ENCODE data around the gene LRRN4CL. TPM values are rescaled to one million over a fixed set of nuclear protein-coding genes. Genes with fewer than 3 reads are reported as not detected.
"Not testable (repeated sequence)": the region's sequence is repeated elsewhere in the genome, so short reads cannot be mapped to it uniquely, and the experiment has no call there.

The LRRN4CL gene
- total RNA-seq, result 1 to 10 TPM in 8 of 9 donors, under 1 TPM in 1; 0.63 to 8.6 (median 2.7) TPM
- polyA plus RNA-seq, result 1 to 10 TPM; 1.3 to 1.9 TPM
- long read RNA-seq, donor 1, result 0 reads
- long read RNA-seq, donor 2, partial matches to known transcripts, result 0 of 2 reads
- long read RNA-seq, donor 2, other reads (novel, unspliced or antisense), result 0 of 2 reads
- long read RNA-seq, donor 3, partial matches to known transcripts, result 0 of 1 reads
- long read RNA-seq, donor 3, other reads (novel, unspliced or antisense), result 0 of 1 reads

GRCh38 chr11:62689421-62690183 is at the start of gene LRRN4CL:
Gene LRRN4CL (minus strand): TSS chr11:62689530. CDS start chr11:62688508, 1,022 bp downstream.
- Histone ChIP-seq H3K36me3 (peaks cover 0 to 45% (median 37%) of the 10 kb centered on the region in 9 donors), H3K4me3 (peak within 1 kb of the TSS in 9 of 12 donors; percentile 34 to 55 (median 42)), H3K27me3 (peaks cover 0 to 7% (median 0%) of the 10 kb centered on the region in 9 donors), H3K4me1 (peaks cover 0 to 30% (median 13%) of the 10 kb centered on the region in 12 donors), H3K27ac (peak within 1 kb of the TSS; percentile 15 to 76 (median 66)), H3K9me3 (no peaks in the 10 kb centered on the region)
- no peak for TF ChIP-seq CTCF (IDR thresholded peaks at IDR 0.05)
- peak in 1 of 2 donors; percentile 38 for TF ChIP-seq POLR2A (IDR thresholded peaks at IDR 0.05)
- DNase-seq (peak; percentile 72 to 88 (median 78)), ATAC-seq (peak; percentile 62 to 88 (median 86))
- 36 to 54% (median 52%) methylated on average over 11 of the region's 11 CpGs for WGBS, 4 donors
- intact Hi-C loops (cut with DNase I), result loop anchor here (5.0 to 10.0 kb wide), 4 partner anchors 95 to 297 kb away; partner anchors contain the start of gene TUT1 (in 1 of the 10)

GRCh38 chr11:62737196-62737595 is 47.9 kb upstream of the LRRN4CL start:
- Histone ChIP-seq H3K27me3 (no peaks in the 10 kb centered on the region), H3K27ac (no peak overlapping the region), H3K9me3 (no peaks in the 10 kb centered on the region), H3K4me1 (peaks cover 0 to 11% (median 0%) of the 10 kb centered on the region in 12 donors), H3K4me3 (no peak overlapping the region), H3K36me3 (peaks cover 0 to 97% (median 91%) of the 10 kb centered on the region in 9 donors)
- no peak for DNase-seq
- ATAC-seq, result no peak
- intact Hi-C loops (cut with DNase I), result no loop called here
- no peak for TF ChIP-seq POLR2A (IDR thresholded peaks at IDR 0.05)
- TF ChIP-seq CTCF (IDR thresholded peaks at IDR 0.05), result no peak

- TF ChIP-seq CTCF (IDR thresholded peaks at IDR 0.05) (no peak), POLR2A (IDR thresholded peaks at IDR 0.05) (no peak)
- no peak for ATAC-seq
- DNase-seq, result no peak
- H3K4me1 ChIP-seq, result peaks cover 3 to 36% (median 26%) of the 10 kb centered on the region in 12 donors
- no peak overlapping the region for H3K4me3 ChIP-seq
- no peak overlapping the region for H3K27ac ChIP-seq
- peaks cover 0 to 70% (median 61%) of the 10 kb centered on the region in 9 donors for H3K36me3 ChIP-seq
- no peaks in the 10 kb centered on the region for H3K9me3 ChIP-seq
- intact Hi-C loops (cut with DNase I), result no loop called here
- H3K27me3 ChIP-seq, result no peaks in the 10 kb centered on the region
- WGBS, 4 donors, result 79 to 94% (median 84%) methylated on average over 2 of the region's 2 CpGs
Observed at GRCh38 chr11:62732830-62733229, 43.5 kb upstream of the LRRN4CL start.

GRCh38 chr11:62730076-62730475 is 40.7 kb upstream of the LRRN4CL start:
- H3K27me3 ChIP-seq; ATAC-seq; DNase-seq; H3K9me3 ChIP-seq; intact Hi-C loops (cut with DNase I): not testable (repeated sequence)
- Histone ChIP-seq H3K27ac (peak overlapping the region in 4 of 12 donors; percentile 93 to 98 (median 97)), H3K4me3 (peak overlapping the region in 10 of 12 donors; percentile 64 to 98 (median 85)), H3K4me1 (peaks cover 3 to 47% (median 38%) of the 10 kb centered on the region in 12 donors), H3K36me3 (peaks cover 0 to 45% (median 33%) of the 10 kb centered on the region in 9 donors)
- 83 to 90% (median 89%) methylated on average over 14 of the region's 14 CpGs for WGBS, 4 donors
